CD14-positive monocyte (primary cell): ENCODE measurements around the gene SLC4A1. TPM values are rescaled to one million over a fixed set of nuclear protein-coding genes. Genes with fewer than 3 reads are reported as not detected.

Experiments used
- DNase-seq, 3 donors: peaks; one replicate each; pipeline ENCODE4 v3.0.0-alpha.2; 2011 to 2022
- H2AFZ ChIP-seq: 2 replicates; pipeline ENCODE4 v1.6.0; 2012; ENCODE audit warnings: mild to moderate bottlenecking, low read depth, low read length, inconsistent platforms; ENCODE audit not compliant: insufficient read depth, poor library complexity, severe bottlenecking
- H3K27ac ChIP-seq, 2 donors: 1 replicate in 1 of 2; 2 replicates in 1 of 2; pipeline ENCODE4 v1.5.1; 2012 to 2013; ENCODE audit warnings: low read length in 2 of 2, control low read depth in 1 of 2, inconsistent platforms in 1 of 2, low read depth in 1 of 2, mild to moderate bottlenecking in 1 of 2
- H3K27me3 ChIP-seq, 2 donors: one replicate each; pipeline versions ENCODE4 v1.6.0 to v1.6.1; 2011 to 2013; ENCODE audit warnings: low read length in 2 of 2; ENCODE audit not compliant: control insufficient read depth in 2 of 2, insufficient read depth in 2 of 2
- H3K36me3 ChIP-seq, 2 donors: replicated peaks in 1 of 2; 1 replicate in 1 of 2; 2 replicates in 1 of 2; pipeline versions ENCODE4 v1.5.1 to v1.6.1; 2012 to 2013; ENCODE audit warnings: low read length in 2 of 2, control low read depth in 1 of 2, inconsistent platforms in 1 of 2, mild to moderate bottlenecking in 1 of 2; ENCODE audit not compliant: insufficient read depth in 2 of 2, control insufficient read depth in 1 of 2
- H3K4me1 ChIP-seq, 2 donors: 1 replicate in 1 of 2; 2 replicates in 1 of 2; pipeline versions ENCODE4 v1.5.1 to v1.6.1; 2012 to 2013; ENCODE audit warnings: low read length in 2 of 2, control low read depth in 1 of 2, inconsistent platforms in 1 of 2, mild to moderate bottlenecking in 1 of 2, moderate library complexity in 1 of 2; ENCODE audit not compliant: insufficient read depth in 2 of 2, control insufficient read depth in 1 of 2
- H3K4me2 ChIP-seq: replicated peaks from 2 replicates; pipeline ENCODE3; 2012; ENCODE audit warnings: low read length, moderate library complexity, mild to moderate bottlenecking; ENCODE audit not compliant: poor library complexity, severe bottlenecking; ENCODE audit errors: extremely low read depth
- H3K4me3 ChIP-seq, 3 experiments: fragments of 200-600 bp in 1 of 3; sonication (generic) in 1 of 3; replicated peaks in 1 of 3; 1 replicate in 2 of 3; 2 replicates in 1 of 3; pipeline ENCODE4 v1.5.1; 2011 to 2013; ENCODE audit warnings: low read length in 3 of 3, mild to moderate bottlenecking in 3 of 3, control low read depth in 2 of 3, low read depth in 2 of 3, inconsistent platforms in 1 of 3, moderate library complexity in 1 of 3
- H3K79me2 ChIP-seq: 2 replicates; pipeline ENCODE4 v1.6.0; 2012; ENCODE audit warnings: mild to moderate bottlenecking, control low read depth, inconsistent platforms, low read length, moderate library complexity; ENCODE audit not compliant: insufficient read depth
- H3K9ac ChIP-seq: 2 replicates; pipeline ENCODE4 v1.6.0; 2017; ENCODE audit warnings: low read length, mild to moderate bottlenecking; ENCODE audit not compliant: insufficient read depth, poor library complexity, severe bottlenecking
- H3K9me3 ChIP-seq, 2 donors: replicated peaks in 1 of 2; 1 replicate in 1 of 2; 2 replicates in 1 of 2; pipeline versions ENCODE4 v1.5.1 to v1.6.1; 2012 to 2013; ENCODE audit warnings: low read length in 2 of 2, control low read depth in 1 of 2; ENCODE audit not compliant: control insufficient read depth in 1 of 2, insufficient read depth in 1 of 2
- H4K20me1 ChIP-seq: 2 replicates; pipeline ENCODE4 v1.6.0; 2012; ENCODE audit warnings: mild to moderate bottlenecking, low read length, control low read depth, moderate library complexity; ENCODE audit not compliant: insufficient read depth
- H3K27ac Mint-ChIP-seq, 7 donors: one replicate each; pipeline ENCODE4 v1.8.0; 2020; ENCODE audit warnings: mild to moderate bottlenecking in 7 of 7, mixed read lengths in 7 of 7, moderate library complexity in 6 of 7, inconsistent platforms in 2 of 7
- H3K27me3 Mint-ChIP-seq, 3 donors: one replicate each; pipeline ENCODE4 v1.8.0; 2021 to 2022; ENCODE audit warnings: low read depth in 3 of 3, mild to moderate bottlenecking in 3 of 3, mixed read lengths in 3 of 3, moderate library complexity in 3 of 3, inconsistent platforms in 1 of 3
- H3K36me3 Mint-ChIP-seq, 2 donors: one replicate each; pipeline ENCODE4 v1.8.0; 2020; ENCODE audit warnings: mixed read lengths in 2 of 2, inconsistent platforms in 1 of 2, mild to moderate bottlenecking in 1 of 2
- H3K4me1 Mint-ChIP-seq: one replicate; pipeline ENCODE4 v1.8.0; 2020; ENCODE audit warnings: mild to moderate bottlenecking, mixed read lengths
- H3K4me3 Mint-ChIP-seq, 2 donors: one replicate each; pipeline ENCODE4 v1.8.0; 2020; ENCODE audit warnings: mild to moderate bottlenecking in 2 of 2, mixed read lengths in 2 of 2, moderate library complexity in 1 of 2
- H3K9me3 Mint-ChIP-seq, 7 donors: one replicate each; pipeline ENCODE4 v1.8.0; 2020 to 2022; ENCODE audit warnings: mixed read lengths in 7 of 7, mild to moderate bottlenecking in 6 of 7, moderate library complexity in 6 of 7, inconsistent platforms in 2 of 7
- CTCF ChIP-seq: fragments of 200-600 bp; IDR thresholded peaks from one replicate; pipeline ENCODE4 v1.8.0; 2022; ENCODE audit warnings: antibody characterized with exemption, mild to moderate bottlenecking
- WGBS: methylation state at CpG from one replicate; pipeline ENCODE4 v1.1.5; 2013; ENCODE audit warnings: missing lambda C conversion rate; ENCODE audit not compliant: insufficient coverage; 5-methylcytosine and 5-hydroxymethylcytosine counted together
- intact Hi-C, 2 donors: fragments of 100-400 bp; cut with micrococcal nuclease; formaldehyde crosslinking; loops; one replicate each; pipeline versions ENCODE4 v1.15.0 to v1.15.1; 2023
- polyA plus RNA-seq, 3 donors: library from polyadenylated mRNA; depleted of rRNA in 1 of 3; unstranded in 2 of 3; stranded (reverse) in 1 of 3; fragments of 300-500 nt in 2 of 3; fragments of >200 nt in 1 of 3; fragmentation: Illumina TruSeq in 2 of 3; gene quantifications; 1 replicate in 2 of 3; 2 replicates in 1 of 3; pipeline ENCODE4 v1.2.3, GENCODE V29; 2012 to 2021

The SLC4A1 gene
- polyA plus RNA-seq, 3 donors, result 0.04 TPM; not detected in 2

DNA sequence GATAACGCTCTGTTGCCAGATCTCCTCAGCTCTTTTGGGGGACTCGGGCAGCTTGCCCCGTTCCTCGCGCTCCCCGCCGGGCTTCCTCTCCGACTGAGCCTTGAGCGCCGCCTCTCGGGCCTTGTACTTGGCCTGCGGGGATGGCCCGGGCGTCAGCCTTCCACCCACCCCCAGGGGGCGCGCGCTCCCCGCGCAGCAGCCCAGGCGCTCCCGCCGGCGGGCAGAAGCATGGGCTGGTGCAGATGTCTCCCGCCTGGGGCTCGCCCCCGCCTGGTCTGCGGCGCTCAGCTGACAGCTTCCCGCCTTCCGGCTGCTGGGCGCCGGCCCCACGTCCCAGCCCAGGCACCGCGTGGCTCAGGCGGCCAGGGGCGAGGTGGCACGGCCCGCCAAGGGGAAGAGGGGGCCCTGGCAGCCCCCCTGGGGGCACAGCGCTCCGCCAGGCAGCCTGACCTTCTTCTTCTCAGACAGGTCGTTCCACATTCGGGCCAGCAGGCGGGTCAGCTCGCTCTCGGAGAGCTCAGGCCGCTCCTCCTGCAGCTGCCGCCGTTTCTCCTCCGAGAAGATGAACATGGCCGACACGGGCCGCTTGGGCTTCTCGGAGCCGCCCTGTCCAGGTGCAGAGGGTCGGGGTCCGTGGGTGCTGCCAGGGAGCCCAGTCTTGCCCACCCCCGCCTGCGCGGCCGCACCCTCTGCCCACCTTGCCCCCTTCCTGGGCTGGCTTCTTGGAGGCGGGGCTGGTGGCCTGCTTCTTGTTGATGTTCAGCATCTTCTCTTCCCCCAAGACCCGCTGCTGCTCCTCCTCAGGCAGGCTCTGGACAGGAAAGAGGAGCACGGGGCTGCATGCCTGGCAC lies 57.4 kb downstream of the SLC4A1 start:
- Histone ChIP-seq H2AFZ (peak overlapping the region; percentile 41), H3K4me1 (peaks cover 11 to 41% of the 10 kb centered on the region in 2 donors)

More for the DNA sequence above, 57.4 kb downstream of the SLC4A1 start:
- H3K4me2 ChIP-seq, result peak overlapping the region; percentile 42
- H3K79me2 ChIP-seq, result peaks cover 15% of the 10 kb centered on the region
- Mint-ChIP-seq H3K27me3 (peaks cover 0 to 1% (median 0%) of the 10 kb centered on the region in 3 donors), H3K36me3 (peaks cover 62 to 91% of the 10 kb centered on the region in 2 donors), H3K27ac (peak overlapping the region in 3 of 7 donors; percentile 15 to 61 (median 58)), H3K9me3 (no peaks in the 10 kb centered on the region), H3K4me3 (peak overlapping the region in 1 of 2 donors; percentile 24), H3K4me1 (peaks cover 40% of the 10 kb centered on the region)
- H4K20me1 ChIP-seq, result peaks cover 49% of the 10 kb centered on the region
- TF ChIP-seq CTCF, result peak; percentile 99
- no peaks in the 10 kb centered on the region for H3K27me3 ChIP-seq
- H3K9me3 ChIP-seq, result no peaks in the 10 kb centered on the region
- H3K27ac ChIP-seq, result no peak overlapping the region
- peaks cover 63 to 84% of the 10 kb centered on the region in 2 donors for H3K36me3 ChIP-seq
- no peak overlapping the region for H3K4me3 ChIP-seq
- H3K9ac ChIP-seq, result no peak overlapping the region
- 27% methylated on average over 58 of the region's 64 CpGs for WGBS
- peak; percentile 82 to 88 (median 87) for DNase-seq
- intact Hi-C loops, result loop anchor here (2.0 kb wide), 2 partner anchors 140 to 152 kb away; partner anchors contain the start of gene FAM171A2 (in 1 of the 2)
